Erythroblast (primary cell): ENCODE measurements around the gene NCAPD2.

Source experiments
- GATA1 ChIP-seq: IDR thresholded peaks from 2 replicates; pipeline ENCODE4 v1.6.1; 2011; ENCODE audit warnings: low read depth, mild to moderate bottlenecking, control low read depth, low read length, moderate library complexity
- POLR2A ChIP-seq: IDR thresholded peaks from 2 replicates; pipeline ENCODE4 v1.6.1; 2011; ENCODE audit warnings: mild to moderate bottlenecking, low read length

DNA sequence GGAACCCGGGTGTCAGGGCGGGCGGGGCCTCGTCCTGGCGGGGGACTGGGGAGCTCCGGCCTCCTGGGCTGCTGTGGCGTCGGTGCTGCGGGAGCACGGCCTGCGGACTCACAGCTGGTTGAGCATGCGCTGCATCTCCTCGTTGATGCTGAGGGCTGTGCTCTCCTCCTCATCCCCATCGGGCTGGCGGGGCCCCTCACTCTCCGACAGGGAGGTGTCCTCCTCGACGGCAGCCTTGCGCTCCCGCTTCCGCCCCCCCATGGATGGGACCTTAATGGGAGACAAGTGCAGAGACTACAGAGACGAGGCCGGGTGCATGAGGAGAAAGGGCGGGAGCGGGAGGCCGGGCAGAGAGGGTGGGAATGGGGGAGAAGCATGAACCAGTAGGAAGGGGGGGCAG is 54.7 kb downstream of the NCAPD2 start:
- no peak for TF ChIP-seq POLR2A
- TF ChIP-seq GATA1: no peak
